ENCODE measurements around the gene RAD51AP1. TPM values are rescaled to one million over a fixed set of nuclear protein-coding genes. Genes with fewer than 3 reads are reported as not detected.

Gene RAD51AP1
- total RNA-seq, 1 donor from 2014 or later = 3.8 TPM

GRCh38 chr12:4539167-4539870 lies 629 bp downstream of the RAD51AP1 start:
- H3K36me3 Mint-ChIP-seq (ENCODE audit: low read depth) = no peaks in the 10 kb centered on the region
- peak overlapping the region; percentile 98 for H3K27ac Mint-ChIP-seq (ENCODE audit: unreplicated experiment)
- H3K27me3 Mint-ChIP-seq (ENCODE audit: low read depth) = no peaks in the 10 kb centered on the region
- H3K4me1 Mint-ChIP-seq (ENCODE audit: low read depth) = peaks cover 34% of the 10 kb centered on the region
- H3K9me3 Mint-ChIP-seq (ENCODE audit: low read depth) = no peaks in the 10 kb centered on the region
- no peak for DNase-seq (ENCODE audit: low spot score)
- peak overlapping the region; percentile 99 for H3K4me3 Mint-ChIP-seq (ENCODE audit: unreplicated experiment)
- TF ChIP-seq, protein P1, sequence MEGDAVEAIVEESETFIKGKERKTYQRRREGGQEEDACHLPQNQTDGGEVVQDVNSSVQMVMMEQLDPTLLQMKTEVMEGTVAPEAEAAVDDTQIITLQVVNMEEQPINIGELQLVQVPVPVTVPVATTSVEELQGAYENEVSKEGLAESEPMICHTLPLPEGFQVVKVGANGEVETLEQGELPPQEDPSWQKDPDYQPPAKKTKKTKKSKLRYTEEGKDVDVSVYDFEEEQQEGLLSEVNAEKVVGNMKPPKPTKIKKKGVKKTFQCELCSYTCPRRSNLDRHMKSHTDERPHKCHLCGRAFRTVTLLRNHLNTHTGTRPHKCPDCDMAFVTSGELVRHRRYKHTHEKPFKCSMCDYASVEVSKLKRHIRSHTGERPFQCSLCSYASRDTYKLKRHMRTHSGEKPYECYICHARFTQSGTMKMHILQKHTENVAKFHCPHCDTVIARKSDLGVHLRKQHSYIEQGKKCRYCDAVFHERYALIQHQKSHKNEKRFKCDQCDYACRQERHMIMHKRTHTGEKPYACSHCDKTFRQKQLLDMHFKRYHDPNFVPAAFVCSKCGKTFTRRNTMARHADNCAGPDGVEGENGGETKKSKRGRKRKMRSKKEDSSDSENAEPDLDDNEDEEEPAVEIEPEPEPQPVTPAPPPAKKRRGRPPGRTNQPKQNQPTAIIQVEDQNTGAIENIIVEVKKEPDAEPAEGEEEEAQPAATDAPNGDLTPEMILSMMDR (IDR thresholded peaks at IDR 0.05) = no peak

DNA sequence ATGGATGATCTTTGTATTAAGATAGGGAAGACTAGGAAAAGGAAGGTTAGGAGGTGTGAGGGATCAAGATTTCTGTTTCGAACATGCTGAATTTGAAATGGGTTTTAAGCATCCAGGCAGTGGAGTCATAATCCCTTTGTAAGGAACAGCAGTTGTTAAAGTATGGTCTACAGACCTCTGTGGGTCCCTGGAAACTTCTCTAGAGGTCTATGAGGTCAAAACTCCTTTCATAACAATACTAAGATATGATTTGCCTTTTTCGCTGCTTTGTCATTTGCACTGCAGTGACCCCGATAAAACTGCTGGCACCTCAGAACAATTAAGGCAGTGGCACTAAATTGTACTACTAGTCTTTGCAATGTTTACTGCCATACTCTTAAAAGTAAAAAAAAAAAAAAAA lies 1.5 kb downstream of the RAD51AP1 start:
- TF ChIP-seq, protein P1 (IDR thresholded peaks at IDR 0.05) = no peak
- Mint-ChIP-seq H3K36me3 (ENCODE audit: low read depth) (no peaks in the 10 kb centered on the region), H3K27me3 (ENCODE audit: low read depth) (no peaks in the 10 kb centered on the region), H3K4me3 (ENCODE audit: unreplicated experiment) (peak overlapping the region; percentile 99), H3K4me1 (ENCODE audit: low read depth) (peaks cover 34% of the 10 kb centered on the region), H3K9me3 (ENCODE audit: low read depth) (no peaks in the 10 kb centered on the region), H3K27ac (ENCODE audit: unreplicated experiment) (no peak overlapping the region)
- DNase-seq (ENCODE audit: low spot score) = no peak

DNA sequence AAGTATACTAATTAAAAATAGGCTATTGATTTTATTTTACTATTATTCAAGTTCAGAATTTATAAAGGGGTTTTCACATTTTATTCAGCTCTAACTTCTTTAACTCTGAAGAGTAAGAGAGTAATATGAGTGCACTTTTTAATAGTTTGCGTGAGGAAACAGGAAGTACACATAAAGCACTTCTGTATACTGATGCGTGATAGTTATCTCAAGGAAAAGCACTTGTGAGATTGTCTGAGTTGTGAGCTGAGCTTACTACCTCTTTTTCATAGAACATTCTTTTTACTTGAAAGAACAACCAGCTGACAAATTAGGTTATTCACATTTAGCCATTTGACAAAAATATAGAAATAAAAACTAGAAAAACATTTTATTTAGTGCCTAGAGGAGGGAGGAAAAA lies 1.9 kb downstream of the RAD51AP1 start:
- DNase-seq (ENCODE audit: low spot score) = no peak
- Mint-ChIP-seq H3K4me3 (ENCODE audit: unreplicated experiment) (no peak overlapping the region), H3K4me1 (ENCODE audit: low read depth) (peaks cover 34% of the 10 kb centered on the region), H3K36me3 (ENCODE audit: low read depth) (no peaks in the 10 kb centered on the region), H3K9me3 (ENCODE audit: low read depth) (no peaks in the 10 kb centered on the region), H3K27ac (ENCODE audit: unreplicated experiment) (no peak overlapping the region), H3K27me3 (ENCODE audit: low read depth) (no peaks in the 10 kb centered on the region)
- TF ChIP-seq, protein P1 (IDR thresholded peaks at IDR 0.05) = no peak

DNA sequence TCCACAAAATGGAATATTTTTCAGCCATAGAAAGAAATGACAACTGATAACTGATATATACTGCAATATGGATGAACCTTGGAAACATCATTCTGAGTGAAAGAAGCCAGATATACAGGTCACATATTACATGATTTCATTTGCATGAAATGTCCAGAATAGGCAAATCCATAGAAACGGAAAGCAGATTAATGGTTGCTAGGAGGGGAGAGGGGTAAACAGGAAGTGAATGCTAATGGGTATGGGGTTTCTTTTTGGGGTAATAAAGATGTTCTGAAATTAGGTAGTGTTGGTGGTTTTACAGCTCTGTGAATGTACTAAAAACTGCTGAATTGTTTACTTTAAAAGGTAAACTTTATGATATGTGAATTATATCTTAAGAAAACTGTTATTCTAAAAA lies 6.5 kb downstream of the RAD51AP1 start:
- no peaks in the 10 kb centered on the region for H3K4me1 Mint-ChIP-seq (ENCODE audit: low read depth)

DNA sequence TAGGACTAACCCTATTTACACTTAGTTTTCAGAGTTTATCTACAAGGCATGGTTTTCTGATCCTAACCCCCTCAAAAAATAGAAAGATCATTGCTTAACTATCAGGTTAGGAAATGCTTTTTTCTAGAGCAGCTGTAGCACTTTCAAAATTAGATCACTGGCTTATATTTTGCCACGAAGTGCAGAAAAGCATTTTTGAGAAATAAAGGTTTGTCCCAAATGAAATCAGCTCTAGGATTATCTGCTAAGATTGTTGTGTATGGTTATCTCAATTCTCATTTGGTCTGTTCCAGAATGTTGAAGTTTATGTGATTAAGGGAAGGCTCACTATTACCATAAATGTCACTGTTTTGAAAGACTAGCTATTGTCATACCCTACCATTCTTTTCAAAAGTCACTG lies 13.5 kb downstream of the RAD51AP1 start:
- no peaks in the 10 kb centered on the region for H3K36me3 Mint-ChIP-seq (ENCODE audit: low read depth)
- peaks cover 5% of the 10 kb centered on the region for H3K4me1 Mint-ChIP-seq (ENCODE audit: low read depth)
- TF ChIP-seq, protein P1 (IDR thresholded peaks at IDR 0.05) = no peak
- no peaks in the 10 kb centered on the region for H3K27me3 Mint-ChIP-seq (ENCODE audit: low read depth)
- H3K4me3 Mint-ChIP-seq (ENCODE audit: unreplicated experiment) = no peak overlapping the region
- DNase-seq (ENCODE audit: low spot score) = no peak
- H3K9me3 Mint-ChIP-seq (ENCODE audit: low read depth) = no peaks in the 10 kb centered on the region
- no peak overlapping the region for H3K27ac Mint-ChIP-seq (ENCODE audit: unreplicated experiment)

More for the DNA sequence above, 6.5 kb downstream of the RAD51AP1 start:
- Mint-ChIP-seq H3K9me3 (ENCODE audit: low read depth) (no peaks in the 10 kb centered on the region), H3K27me3 (ENCODE audit: low read depth) (no peaks in the 10 kb centered on the region), H3K36me3 (ENCODE audit: low read depth) (no peaks in the 10 kb centered on the region), H3K27ac (ENCODE audit: unreplicated experiment) (no peak overlapping the region), H3K4me3 (ENCODE audit: unreplicated experiment) (no peak overlapping the region)
- TF ChIP-seq, protein P1 (IDR thresholded peaks at IDR 0.05) = no peak
- no peak for DNase-seq (ENCODE audit: low spot score)

Data from chondrocyte (in vitro differentiated cells).